HL-60 (cell line): Measurements from ENCODE around the gene PCDHGA7.
"Not testable (repeated sequence)": the region's sequence is repeated elsewhere in the genome, so short reads cannot be mapped to it uniquely, and the experiment has no call there.

ENCODE experiments used
- CTCF ChIP-seq: IDR thresholded peaks from one replicate; pipeline ENCODE4 v1.5.1; 2011; ENCODE audit warnings: low read length, control low read depth, inconsistent platforms; ENCODE audit not compliant: insufficient read depth
- POLR2AphosphoS5 ChIP-seq: IDR thresholded peaks from 2 replicates; pipeline ENCODE4 v1.6.1; 2012; ENCODE audit warnings: low read depth
- REST ChIP-seq: IDR thresholded peaks from 2 replicates; pipeline ENCODE4 v1.6.1; 2012; ENCODE audit warnings: low read depth; ENCODE audit not compliant: insufficient replicate concordance

DNA sequence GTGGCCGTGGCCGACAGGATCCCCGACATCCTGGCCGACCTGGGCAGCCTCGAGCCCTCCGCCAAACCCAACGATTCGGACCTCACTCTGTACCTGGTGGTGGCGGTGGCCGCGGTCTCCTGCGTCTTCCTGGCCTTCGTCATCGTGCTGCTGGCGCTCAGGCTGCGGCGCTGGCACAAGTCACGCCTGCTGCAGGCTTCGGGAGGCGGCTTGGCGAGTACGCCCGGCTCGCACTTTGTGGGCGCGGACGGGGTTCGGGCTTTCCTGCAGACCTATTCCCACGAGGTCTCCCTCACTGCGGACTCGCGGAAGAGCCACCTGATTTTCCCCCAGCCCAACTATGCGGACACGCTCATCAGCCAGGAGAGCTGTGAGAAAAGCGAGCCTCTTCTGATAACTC lies 36.5 kb upstream of the PCDHGA7 start:
- TF ChIP-seq CTCF, POLR2AphosphoS5, REST: not testable (repeated sequence)
